ENCODE measurements around the gene RBPJL. TPM values are rescaled to one million over a fixed set of nuclear protein-coding genes. Genes with fewer than 3 reads are reported as not detected.

The RBPJL gene
- total and polyA plus RNA-seq, 2 of the 13 experiments (the other 11 are each of a cell fraction or from before 2014, with no cell fraction given): not detected

DNA sequence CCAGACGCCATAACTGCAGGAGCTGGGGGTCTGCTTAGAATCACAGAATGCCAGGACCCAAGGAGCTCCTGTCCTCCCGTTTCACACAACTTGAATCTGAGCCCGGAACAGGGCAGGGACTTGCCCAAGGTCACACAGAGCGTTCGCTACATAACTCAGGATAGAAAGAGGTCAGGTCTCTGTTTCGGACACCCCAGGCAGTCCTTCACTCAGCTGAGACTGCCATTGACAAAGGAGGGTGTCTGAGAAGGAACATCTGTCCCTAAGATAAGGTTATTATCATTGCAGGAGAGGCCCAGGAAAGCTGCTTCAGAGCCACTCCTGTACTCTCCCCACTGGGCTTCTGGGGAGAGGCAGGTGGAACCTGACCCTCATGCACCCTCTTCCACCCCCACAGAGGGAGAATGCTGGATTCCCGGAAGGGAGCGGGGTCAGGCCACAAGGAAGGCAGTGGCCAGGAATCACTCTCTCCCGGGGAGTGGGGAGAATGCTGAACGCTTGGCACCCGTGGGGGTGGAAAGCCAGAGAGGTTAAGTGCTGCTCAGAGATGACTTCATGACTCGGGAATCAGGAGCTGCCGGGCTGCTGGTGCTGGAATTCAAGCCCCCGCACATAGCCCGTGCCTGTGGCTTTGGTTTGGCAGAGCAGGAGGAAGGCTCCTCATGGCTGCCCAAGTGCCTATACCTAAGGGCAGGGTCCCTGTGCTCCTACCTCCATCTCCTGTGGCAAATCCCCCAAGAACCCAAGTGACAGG lies 30.9 kb downstream of the RBPJL start (continued):
- TF ChIP-seq BHLHE40 (IDR thresholded peaks at IDR 0.05; ENCODE audit: low read length): peak; percentile 62; the same call in 1 of the 2 replicates
- TF ChIP-seq RBM39 (IDR thresholded peaks at IDR 0.05; ENCODE audit: low read depth, low read length, poor library complexity, severe bottlenecking): no peak
- no peak for TF ChIP-seq KLF12 (CRISPR knock-in tag; IDR thresholded peaks at IDR 0.05; ENCODE audit: borderline replicate concordance)
- TF ChIP-seq ZFP1 (CRISPR knock-in tag; IDR thresholded peaks at IDR 0.05): no peak
- TF ChIP-seq CENPX (CRISPR knock-in tag; IDR thresholded peaks at IDR 0.05): no peak
- no peak for TF ChIP-seq SETDB1 (CRISPR knock-in tag; IDR thresholded peaks at IDR 0.05; ENCODE audit: borderline replicate concordance)
- TF ChIP-seq PHF5A (CRISPR knock-in tag; IDR thresholded peaks at IDR 0.05; ENCODE audit: low read depth, unreplicated experiment): no peak
- TF ChIP-seq STAG1 (CRISPR knock-in tag; IDR thresholded peaks at IDR 0.05): no peak
- TF ChIP-seq STAT5B (CRISPR knock-in tag; IDR thresholded peaks at IDR 0.05): no peak
- peak; percentile 3; the same call in 1 of the 2 replicates for TF ChIP-seq SOX5 (CRISPR knock-in tag; IDR thresholded peaks at IDR 0.05; ENCODE audit: borderline replicate concordance)
- no peak for TF ChIP-seq ZNF629 (CRISPR knock-in tag; conservative IDR thresholded peaks at IDR 0.05)
- no peak for TF ChIP-seq MAFG (CRISPR knock-in tag; IDR thresholded peaks at IDR 0.05)
- TF ChIP-seq MAZ (IDR thresholded peaks at IDR 0.05; ENCODE audit: borderline replicate concordance, low read depth, low read length): no peak
- TF ChIP-seq MAZ (CRISPR knock-in tag; IDR thresholded peaks at IDR 0.05; ENCODE audit: low read depth): 0 out of 2 replicates have a peak, but pooled peaks have one; percentile 7
- TF ChIP-seq ZNF891 (CRISPR knock-in tag; IDR thresholded peaks at IDR 0.05): 0 out of 2 replicates have a peak, but pooled peaks have one; percentile 57
- no peak; the same call in 1 of the 2 replicates for TF ChIP-seq ZNF761 (CRISPR knock-in tag; conservative IDR thresholded peaks at IDR 0.05)
- no peak for TF ChIP-seq HNF4G (IDR thresholded peaks at IDR 0.05; ENCODE audit: borderline replicate concordance, low read depth, low read length)
- no peak for TF ChIP-seq HNF4G (CRISPR knock-in tag; IDR thresholded peaks at IDR 0.05; ENCODE audit: borderline replicate concordance, low read depth)
- no peak for TF ChIP-seq ZSCAN20 (CRISPR knock-in tag; IDR thresholded peaks at IDR 0.05; ENCODE audit: borderline replicate concordance)
- TF ChIP-seq RCOR2 (CRISPR knock-in tag; IDR thresholded peaks at IDR 0.05): peak; percentile 53; the same call in 1 of the 2 replicates
- no peak for TF ChIP-seq KLF13 (CRISPR knock-in tag; IDR thresholded peaks at IDR 0.05)
- 0 out of 2 replicates have a peak, but pooled peaks have one; percentile 25 for TF ChIP-seq KLF11 (CRISPR knock-in tag; IDR thresholded peaks at IDR 0.05)
- TF ChIP-seq, protein P1, sequence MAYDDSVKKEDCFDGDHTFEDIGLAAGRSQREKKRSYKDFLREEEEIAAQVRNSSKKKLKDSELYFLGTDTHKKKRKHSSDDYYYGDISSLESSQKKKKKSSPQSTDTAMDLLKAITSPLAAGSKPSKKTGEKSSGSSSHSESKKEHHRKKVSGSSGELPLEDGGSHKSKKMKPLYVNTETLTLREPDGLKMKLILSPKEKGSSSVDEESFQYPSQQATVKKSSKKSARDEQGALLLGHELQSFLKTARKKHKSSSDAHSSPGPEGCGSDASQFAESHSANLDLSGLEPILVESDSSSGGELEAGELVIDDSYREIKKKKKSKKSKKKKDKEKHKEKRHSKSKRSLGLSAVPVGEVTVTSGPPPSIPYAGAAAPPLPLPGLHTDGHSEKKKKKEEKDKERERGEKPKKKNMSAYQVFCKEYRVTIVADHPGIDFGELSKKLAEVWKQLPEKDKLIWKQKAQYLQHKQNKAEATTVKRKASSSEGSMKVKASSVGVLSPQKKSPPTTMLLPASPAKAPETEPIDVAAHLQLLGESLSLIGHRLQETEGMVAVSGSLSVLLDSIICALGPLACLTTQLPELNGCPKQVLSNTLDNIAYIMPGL (CRISPR knock-in tag; IDR thresholded peaks at IDR 0.05; ENCODE audit: borderline replicate concordance in 1 of 2, low read depth in 1 of 2): 0 out of 4 replicates have a peak, but pooled peaks of 1 of the 2 experiments have one; percentile 17
- TF ChIP-seq, protein P2, sequence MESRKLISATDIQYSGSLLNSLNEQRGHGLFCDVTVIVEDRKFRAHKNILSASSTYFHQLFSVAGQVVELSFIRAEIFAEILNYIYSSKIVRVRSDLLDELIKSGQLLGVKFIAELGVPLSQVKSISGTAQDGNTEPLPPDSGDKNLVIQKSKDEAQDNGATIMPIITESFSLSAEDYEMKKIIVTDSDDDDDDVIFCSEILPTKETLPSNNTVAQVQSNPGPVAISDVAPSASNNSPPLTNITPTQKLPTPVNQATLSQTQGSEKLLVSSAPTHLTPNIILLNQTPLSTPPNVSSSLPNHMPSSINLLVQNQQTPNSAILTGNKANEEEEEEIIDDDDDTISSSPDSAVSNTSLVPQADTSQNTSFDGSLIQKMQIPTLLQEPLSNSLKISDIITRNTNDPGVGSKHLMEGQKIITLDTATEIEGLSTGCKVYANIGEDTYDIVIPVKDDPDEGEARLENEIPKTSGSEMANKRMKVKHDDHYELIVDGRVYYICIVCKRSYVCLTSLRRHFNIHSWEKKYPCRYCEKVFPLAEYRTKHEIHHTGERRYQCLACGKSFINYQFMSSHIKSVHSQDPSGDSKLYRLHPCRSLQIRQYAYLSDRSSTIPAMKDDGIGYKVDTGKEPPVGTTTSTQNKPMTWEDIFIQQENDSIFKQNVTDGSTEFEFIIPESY (CRISPR knock-in tag; IDR thresholded peaks at IDR 0.05): 0 out of 2 replicates have a peak, but pooled peaks have one; percentile 5
- TF ChIP-seq ZNF180 (CRISPR knock-in tag; IDR thresholded peaks at IDR 0.05; ENCODE audit: borderline replicate concordance, low read depth): no peak
- TF ChIP-seq ZNF652 (CRISPR knock-in tag; IDR thresholded peaks at IDR 0.05; ENCODE audit: borderline replicate concordance, low read depth): no peak
- TF ChIP-seq SP4 (CRISPR knock-in tag; IDR thresholded peaks at IDR 0.05): peak; percentile 49; the same call in 1 of the 2 replicates
- TF ChIP-seq ZNF136 (CRISPR knock-in tag; IDR thresholded peaks at IDR 0.05; ENCODE audit: low read depth): 0 out of 2 replicates have a peak, but pooled peaks have one; percentile 1

Measured in HepG2 (cell line).